Measurements from ENCODE around the gene TTLL11. TPM values are rescaled to one million over a fixed set of nuclear protein-coding genes. Genes with fewer than 3 reads are reported as not detected.

The TTLL11 gene
- total RNA-seq, 4 donors from 2014 or later: 3.2 to 11.8 (median 9.0) TPM

GRCh38 chr9:121822093-121823085, 270.7 kb downstream of the TTLL11 start:
- no peak for TF ChIP-seq POLR2A (IDR thresholded peaks at IDR 0.05)
- TF ChIP-seq CTCF (IDR thresholded peaks at IDR 0.05): no peak
- no peak for DNase-seq
- intact Hi-C loops (cut with DNase I): no loop called here
- Histone ChIP-seq H3K27ac (no peak overlapping the region), H3K27me3 (no peaks in the 10 kb centered on the region), H3K4me3 (no peak overlapping the region), H3K9me3 (no peaks in the 10 kb centered on the region), H3K36me3 (no peaks in the 10 kb centered on the region), H3K4me1 (peaks cover 0 to 17% (median 3%) of the 10 kb centered on the region in 3 donors)
- 72 to 80% methylated on average over 11 to 18 of the region's 34 CpGs for WGBS, 2 donors

- H3K4me1 ChIP-seq: peaks cover 0 to 17% (median 3%) of the 10 kb centered on the region in 3 donors
- no peaks in the 10 kb centered on the region for H3K36me3 ChIP-seq
- WGBS, 2 donors: 87 to 93% methylated on average over 3 of the region's 5 CpGs
- intact Hi-C loops (cut with DNase I): no loop called here
- no peak overlapping the region for H3K4me3 ChIP-seq
- DNase-seq: no peak
- H3K9me3 ChIP-seq: no peaks in the 10 kb centered on the region
- H3K27me3 ChIP-seq: no peaks in the 10 kb centered on the region
- H3K27ac ChIP-seq: no peak overlapping the region
- no peak for TF ChIP-seq POLR2A (IDR thresholded peaks at IDR 0.05)
- TF ChIP-seq CTCF (IDR thresholded peaks at IDR 0.05): no peak
These were observed 271.8 kb downstream of the TTLL11 start for GRCh38 chr9:121821326-121821725.

- peaks cover 0 to 17% (median 3%) of the 10 kb centered on the region in 3 donors for H3K4me1 ChIP-seq
- no peaks in the 10 kb centered on the region for H3K9me3 ChIP-seq
- no peak overlapping the region for H3K27ac ChIP-seq
- WGBS, 2 donors: 84 to 92% methylated on average over 4 to 5 of the region's 11 CpGs
- no peaks in the 10 kb centered on the region for H3K36me3 ChIP-seq
- no peak for DNase-seq
- H3K4me3 ChIP-seq: no peak overlapping the region
- TF ChIP-seq CTCF (IDR thresholded peaks at IDR 0.05) (no peak), POLR2A (IDR thresholded peaks at IDR 0.05) (no peak)
- intact Hi-C loops (cut with DNase I): no loop called here
- no peaks in the 10 kb centered on the region for H3K27me3 ChIP-seq
These were observed 272.7 kb downstream of the TTLL11 start for GRCh38 chr9:121820286-121821005.

GRCh38 chr9:121819428-121820231, 273.5 kb downstream of the TTLL11 start:
- Histone ChIP-seq H3K4me1 (peaks cover 0 to 17% (median 3%) of the 10 kb centered on the region in 3 donors), H3K36me3 (no peaks in the 10 kb centered on the region), H3K4me3 (peak overlapping the region in 1 of 4 donors; percentile 34), H3K27ac (no peak overlapping the region), H3K9me3 (no peaks in the 10 kb centered on the region), H3K27me3 (no peaks in the 10 kb centered on the region)
- WGBS, 2 donors: 13 to 27% methylated on average over 8 to 12 of the region's 20 CpGs
- no peak for TF ChIP-seq CTCF (IDR thresholded peaks at IDR 0.05)
- intact Hi-C loops (cut with DNase I): no loop called here
- DNase-seq: no peak
